Temporal lobe (tissue), 2 donors: ENCODE data around the gene ARCN1. TPM values are rescaled to one million over a fixed set of nuclear protein-coding genes. Genes with fewer than 3 reads are reported as not detected.

Source experiments
- small RNA-seq: library from RNA; depleted of rRNA; stranded (forward); fragments of <200 nt; gene quantifications from one replicate; pipeline ENCODE3, GENCODE V24; 2014; ENCODE audit warnings: low replicate concordance
- total RNA-seq: library from RNA; depleted of rRNA; stranded (reverse); fragments of >200 nt; gene quantifications from one replicate; pipeline ENCODE4 v1.2.3, GENCODE V29; 2014

Gene ARCN1
- total RNA-seq, 1 donor from 2014 or later, result 67.9 TPM

Small RNAs within 50 kb of the gene (small RNA-seq; reads per million reads assigned to genes)
- gene RNU6-1157P, result not detected

Other genes with a start within 250 kb of the ARCN1 start
- gene CD3D, start 229.7 kb upstream of the ARCN1 start, total RNA-seq, result not detected
- 0.25 TPM for gene CD3G, start 228.1 kb upstream of the ARCN1 start, total RNA-seq
- gene UBE4A, start 212.8 kb upstream of the ARCN1 start, total RNA-seq, result 46.5 TPM
- 76.5 TPM for gene ATP5MG, start 170.8 kb upstream of the ARCN1 start, total RNA-seq
- gene KMT2A, start 135.9 kb upstream of the ARCN1 start, total RNA-seq, result 82.4 TPM
- 3.7 TPM for gene TTC36, start 44.9 kb upstream of the ARCN1 start, total RNA-seq
- 23.1 TPM for gene TMEM25, start 41.2 kb upstream of the ARCN1 start, total RNA-seq
- 31.7 TPM for gene IFT46, start 6.5 kb upstream of the ARCN1 start, total RNA-seq
- gene PHLDB1, start 35.2 kb downstream of the ARCN1 start, total RNA-seq, result 57.0 TPM
- not detected for gene TREH, start 107.2 kb downstream of the ARCN1 start, total RNA-seq
- gene DDX6, start 218.8 kb downstream of the ARCN1 start, total RNA-seq, result 235 TPM